ENCODE results near the gene MAP2K2. TPM values are rescaled to one million over a fixed set of nuclear protein-coding genes. Genes with fewer than 3 reads are reported as not detected.

The MAP2K2 gene
- total and polyA plus RNA-seq, 4 experiments from 2014 or later = 44.0 to 126 (median 113) TPM

- no peaks in the 10 kb centered on the region for H3K36me3 ChIP-seq (ENCODE audit: insufficient read depth, low read length)
- Mint-ChIP-seq H3K4me3 (no peak overlapping the region), H3K4me1 (peaks cover 2 to 14% (median 7%) of the 10 kb centered on the region in 4 donors), H3K27ac (peak overlapping the region in 1 of 7 donors; percentile 50), H3K9me3 (no peaks in the 10 kb centered on the region), H3K36me3 (no peaks in the 10 kb centered on the region), H3K27me3 (peaks cover 0 to 3% of the 10 kb centered on the region in 2 donors)
- no peak overlapping the region for H3K27ac ChIP-seq (ENCODE audit: low read depth, low read length)
- H3K27me3 ChIP-seq (ENCODE audit: insufficient read depth, low read length) = no peaks in the 10 kb centered on the region
- intact Hi-C loops (cut with micrococcal nuclease) = no loop called here
- peaks cover 9% of the 10 kb centered on the region for H3K4me1 ChIP-seq (ENCODE audit: insufficient read depth, low read length)
- ChIA-PET CTCF (ENCODE audit: partially characterized antibody) (interaction anchor here (0.7 to 1.9 kb wide), 2 partner anchors 17 to 36 kb away, joined by 3 to 5 read pairs; no protein-coding TSS in a partner anchor), POLR2A (ENCODE audit: partially characterized antibody) (no interaction called here)
- H3K9me3 ChIP-seq (ENCODE audit: control insufficient read depth in 1 of 2, low read length in 2 of 2) = no peaks in the 10 kb centered on the region
- H3K4me3 ChIP-seq (ENCODE audit: low read length in 2 of 2) = no peak overlapping the region
- no peak for DNase-seq
These were observed 33.2 kb upstream of the MAP2K2 start for GRCh38 chr19:4157164-4157563.

GRCh38 chr19:4154571-4155312 is 30.8 kb upstream of the MAP2K2 start:
- H3K36me3 Mint-ChIP-seq = no peaks in the 10 kb centered on the region

GRCh38 chr19:4152241-4152998 is 28.5 kb upstream of the MAP2K2 start:
- Mint-ChIP-seq H3K36me3 (no peaks in the 10 kb centered on the region), H3K27me3 (peaks cover under 1 to 4% of the 10 kb centered on the region in 2 donors), H3K27ac (peak overlapping the region in 1 of 7 donors; percentile 27), H3K4me3 (peak overlapping the region in 1 of 8 donors; percentile 8), H3K4me1 (peaks cover 2 to 14% (median 7%) of the 10 kb centered on the region in 4 donors), H3K9me3 (peaks cover 0 to 2% (median 0%) of the 10 kb centered on the region in 8 donors)
- H3K9me3 ChIP-seq (ENCODE audit: control insufficient read depth in 1 of 2, low read length in 2 of 2) = no peaks in the 10 kb centered on the region
- no peak overlapping the region for H3K27ac ChIP-seq (ENCODE audit: low read depth, low read length)
- intact Hi-C loops (cut with micrococcal nuclease) = no loop called here
- ChIA-PET CTCF (ENCODE audit: partially characterized antibody) (no interaction called here), POLR2A (ENCODE audit: partially characterized antibody) (no interaction called here)
- no peak for DNase-seq
- no peak overlapping the region for H3K4me3 ChIP-seq (ENCODE audit: low read length in 2 of 2)
- no peaks in the 10 kb centered on the region for H3K27me3 ChIP-seq (ENCODE audit: insufficient read depth, low read length)
- peaks cover 9% of the 10 kb centered on the region for H3K4me1 ChIP-seq (ENCODE audit: insufficient read depth, low read length)
- H3K36me3 ChIP-seq (ENCODE audit: insufficient read depth, low read length) = no peaks in the 10 kb centered on the region

More at GRCh38 chr19:4154571-4155312, 30.8 kb upstream of the MAP2K2 start:
- peaks cover 9% of the 10 kb centered on the region for H3K4me1 ChIP-seq (ENCODE audit: insufficient read depth, low read length)
- no peak overlapping the region for H3K27ac ChIP-seq (ENCODE audit: low read depth, low read length)
- no peaks in the 10 kb centered on the region for H3K27me3 ChIP-seq (ENCODE audit: insufficient read depth, low read length)
- CTCF ChIA-PET (ENCODE audit: partially characterized antibody) = interaction anchor here (1.5 kb wide), 1 partner anchor 15 kb away, joined by 5 read pairs; no protein-coding TSS in a partner anchor
- H3K36me3 ChIP-seq (ENCODE audit: insufficient read depth, low read length) = no peaks in the 10 kb centered on the region
- POLR2A ChIA-PET (ENCODE audit: partially characterized antibody) = no interaction called here
- Mint-ChIP-seq H3K4me3 (no peak overlapping the region), H3K9me3 (no peaks in the 10 kb centered on the region), H3K27ac (no peak overlapping the region), H3K4me1 (peaks cover 2 to 14% (median 7%) of the 10 kb centered on the region in 4 donors), H3K27me3 (no peaks in the 10 kb centered on the region)
- no peak overlapping the region for H3K4me3 ChIP-seq (ENCODE audit: low read length in 2 of 2)
- intact Hi-C loops (cut with micrococcal nuclease) = no loop called here
- DNase-seq = no peak
- H3K9me3 ChIP-seq (ENCODE audit: control insufficient read depth in 1 of 2, low read length in 2 of 2) = no peaks in the 10 kb centered on the region

- Mint-ChIP-seq H3K36me3 (no peaks in the 10 kb centered on the region), H3K9me3 (peaks cover 0 to 2% (median 0%) of the 10 kb centered on the region in 8 donors), H3K4me3 (no peak overlapping the region), H3K27me3 (peaks cover 2 to 6% of the 10 kb centered on the region in 2 donors), H3K4me1 (peaks cover 2 to 14% (median 7%) of the 10 kb centered on the region in 4 donors), H3K27ac (no peak overlapping the region)
- Histone ChIP-seq H3K36me3 (ENCODE audit: insufficient read depth, low read length) (no peaks in the 10 kb centered on the region), H3K9me3 (ENCODE audit: control insufficient read depth in 1 of 2, low read length in 2 of 2) (no peaks in the 10 kb centered on the region), H3K27me3 (ENCODE audit: insufficient read depth, low read length) (no peaks in the 10 kb centered on the region), H3K4me3 (ENCODE audit: low read length in 2 of 2) (no peak overlapping the region), H3K27ac (ENCODE audit: low read depth, low read length) (no peak overlapping the region), H3K4me1 (ENCODE audit: insufficient read depth, low read length) (peaks cover 9% of the 10 kb centered on the region)
- CTCF ChIA-PET (ENCODE audit: partially characterized antibody) = no interaction called here
- POLR2A ChIA-PET (ENCODE audit: partially characterized antibody) = no interaction called here
- no peak for DNase-seq
- intact Hi-C loops (cut with micrococcal nuclease) = no loop called here
These were observed 27.7 kb upstream of the MAP2K2 start for GRCh38 chr19:4151623-4152022.

- Histone ChIP-seq H3K36me3 (ENCODE audit: insufficient read depth, low read length) (no peaks in the 10 kb centered on the region), H3K9me3 (ENCODE audit: control insufficient read depth in 1 of 2, low read length in 2 of 2) (no peaks in the 10 kb centered on the region), H3K4me1 (ENCODE audit: insufficient read depth, low read length) (peaks cover 9% of the 10 kb centered on the region), H3K27ac (ENCODE audit: low read depth, low read length) (no peak overlapping the region), H3K27me3 (ENCODE audit: insufficient read depth, low read length) (no peaks in the 10 kb centered on the region), H3K4me3 (ENCODE audit: low read length in 2 of 2) (no peak overlapping the region)
- ChIA-PET POLR2A (ENCODE audit: partially characterized antibody) (no interaction called here), CTCF (ENCODE audit: partially characterized antibody) (no interaction called here)
- Mint-ChIP-seq H3K4me3 (no peak overlapping the region), H3K4me1 (peaks cover 2 to 14% (median 7%) of the 10 kb centered on the region in 4 donors), H3K27ac (peak overlapping the region in 1 of 7 donors; percentile 58), H3K36me3 (no peaks in the 10 kb centered on the region), H3K27me3 (peaks cover 3 to 6% of the 10 kb centered on the region in 2 donors), H3K9me3 (peaks cover 0 to 2% (median 0%) of the 10 kb centered on the region in 8 donors)
- intact Hi-C loops (cut with micrococcal nuclease) = no loop called here
- no peak for DNase-seq
These were observed 25.8 kb upstream of the MAP2K2 start for GRCh38 chr19:4149518-4150288.

GRCh38 chr19:4144666-4145249 is 20.8 kb upstream of the MAP2K2 start:
- H3K9me3 Mint-ChIP-seq = peaks cover 0 to 2% (median 0%) of the 10 kb centered on the region in 8 donors
- ChIA-PET POLR2A (ENCODE audit: partially characterized antibody) (no interaction called here), CTCF (ENCODE audit: partially characterized antibody) (no interaction called here)
- H3K27me3 Mint-ChIP-seq = peaks cover 9% of the 10 kb centered on the region in 2 donors
- H3K9me3 ChIP-seq (ENCODE audit: control insufficient read depth in 1 of 2, low read length in 2 of 2) = no peaks in the 10 kb centered on the region
- peaks cover 4 to 9% (median 6%) of the 10 kb centered on the region in 4 donors for H3K4me1 Mint-ChIP-seq
- H3K27me3 ChIP-seq (ENCODE audit: insufficient read depth, low read length) = no peaks in the 10 kb centered on the region
- intact Hi-C loops (cut with micrococcal nuclease) = no loop called here
- no peaks in the 10 kb centered on the region for H3K36me3 Mint-ChIP-seq
- no peak overlapping the region for H3K27ac ChIP-seq (ENCODE audit: low read depth, low read length)
- H3K4me1 ChIP-seq (ENCODE audit: insufficient read depth, low read length) = peaks cover 9% of the 10 kb centered on the region
- DNase-seq = no peak
- H3K27ac Mint-ChIP-seq = no peak overlapping the region
- H3K4me3 Mint-ChIP-seq = no peak overlapping the region
- H3K36me3 ChIP-seq (ENCODE audit: insufficient read depth, low read length) = no peaks in the 10 kb centered on the region
- H3K4me3 ChIP-seq (ENCODE audit: low read length in 2 of 2) = no peak overlapping the region

All from CD4-positive, alpha-beta memory T cell (primary cell).